Left lung (tissue), 10 donors: Measurements from ENCODE around the gene IDH3B. TPM values are rescaled to one million over a fixed set of nuclear protein-coding genes. Genes with fewer than 3 reads are reported as not detected.

Source experiments
- ATAC-seq: fragments of 200-7000 bp; cut with Tn5 transposase; one replicate; pipeline ENCODE4 v1.9.1; 2020; ENCODE audit warnings: moderate library complexity
- DNase-seq, 4 donors: peaks; one replicate each; pipeline ENCODE4 v3.0.0-alpha.2; 2013 to 2020
- H3K27ac ChIP-seq, 2 donors: fragments of 200-600 bp; sonication (generic) in 1 of 2; one replicate each; pipeline versions ENCODE4 v1.5.0 to v1.8.0; 2020 to 2021
- H3K27me3 ChIP-seq, 2 donors: fragments of 200-600 bp; sonication (generic) in 1 of 2; one replicate each; pipeline versions ENCODE4 v1.5.0 to v1.8.0; 2020 to 2021
- H3K36me3 ChIP-seq, 2 donors: fragments of 200-600 bp; sonication (generic) in 1 of 2; one replicate each; pipeline versions ENCODE4 v1.5.0 to v1.8.0; 2020 to 2021
- H3K4me1 ChIP-seq, 2 donors: fragments of 200-600 bp; one replicate each; pipeline ENCODE4 v1.8.0; 2021
- H3K4me3 ChIP-seq, 2 donors: fragments of 200-600 bp; sonication (generic) in 1 of 2; one replicate each; pipeline versions ENCODE4 v1.5.0 to v1.8.0; 2020 to 2021; ENCODE audit warnings: mild to moderate bottlenecking in 1 of 2
- H3K9me3 ChIP-seq, 2 donors: fragments of 200-600 bp; sonication (generic) in 1 of 2; one replicate each; pipeline versions ENCODE4 v1.5.0 to v1.8.0; 2020 to 2021
- CTCF ChIP-seq, 2 donors: fragments of 200-600 bp; sonication (generic) in 1 of 2; IDR thresholded peaks; one replicate each; pipeline versions ENCODE4 v1.5.0 to v1.8.0; 2021; ENCODE audit warnings: antibody characterized with exemption in 2 of 2
- intact Hi-C, 2 donors: fragments of 100-400 bp; cut with DNase I; formaldehyde crosslinking; loops; one replicate each; pipeline versions ENCODE4 v1.11.2 to v1.14.2; 2022
- microRNA-seq, 2 donors: library from miRNA; unstranded; fragments of <30 nt; microRNA quantifications; one replicate each; pipeline ENCODE4, GENCODE V29; 2019
- polyA plus RNA-seq, 6 donors: library from polyadenylated mRNA; unstranded; fragments of 120-200 nt; gene quantifications; one replicate each; pipeline ENCODE4 v1.2.1, GENCODE V29; 2013; ENCODE audit not compliant: insufficient read length in 6 of 6
- total RNA-seq, 2 donors: library from RNA; stranded (reverse); fragmentation: NEBNext Ultra II Directional; extraction: Animal tissue kit (Norgen Biotek cat#: 25700); gene quantifications; one replicate each; pipeline ENCODE4 v1.2.1, GENCODE V29; 2021
- donor health status: DM: no; HTN: yes; CAD: no.
- donor health status: DM: no; HTN: no; CAD: no.

The IDH3B gene
- total and polyA plus RNA-seq, 8 donors = 51.7 to 129 (median 112) TPM

GRCh38 chr20:2610326-2610725 lies 53.7 kb downstream of the IDH3B start:
- no peak for ATAC-seq
- Histone ChIP-seq H3K27me3 (peaks cover 0 to 15% of the 10 kb centered on the region in 2 donors), H3K4me3 (no peak overlapping the region), H3K27ac (no peak overlapping the region), H3K9me3 (peaks cover 0 to 27% of the 10 kb centered on the region in 2 donors), H3K36me3 (no peaks in the 10 kb centered on the region), H3K4me1 (no peaks in the 10 kb centered on the region)
- no peak for TF ChIP-seq CTCF (IDR thresholded peaks at IDR 0.05)
- no peak for DNase-seq
- intact Hi-C loops = no loop called here

Small RNA genes within 50 kb of the gene (microRNA-seq; reads per million reads assigned to microRNA genes)
- gene MIR1292 = 6.0 to 7.8 reads per million in 2 donors

Other genes with a start within 250 kb of the IDH3B start
- gene SNRPB, start 193.4 kb downstream of the IDH3B start, total RNA-seq = 100 to 1,000 TPM in 1 of 2 donors, 10 to 100 TPM in 1; 86.0 to 132 TPM
- 100 to 1,000 TPM; 106 to 131 (median 124) TPM for gene SNRPB, start 193.4 kb downstream of the IDH3B start, polyA plus RNA-seq
- gene ZNF343, start 155.3 kb downstream of the IDH3B start, total RNA-seq = 1 to 10 TPM; 8.4 to 8.6 TPM
- 10 to 100 TPM; 14.5 to 19.3 (median 15.2) TPM for gene ZNF343, start 155.3 kb downstream of the IDH3B start, polyA plus RNA-seq
- gene TMC2, start 127.6 kb downstream of the IDH3B start, total RNA-seq = under 1 TPM in 1 of 2 donors, not detected in 1; 0.24 TPM
- under 1 TPM; 0.10 to 0.37 (median 0.18) TPM for gene TMC2, start 127.6 kb downstream of the IDH3B start, polyA plus RNA-seq
- 100 to 1,000 TPM in 1 of 2 donors, 10 to 100 TPM in 1; 81.0 to 182 TPM for gene NOP56, start 11.6 kb downstream of the IDH3B start, total RNA-seq
- gene NOP56, start 11.6 kb downstream of the IDH3B start, polyA plus RNA-seq = 100 to 1,000 TPM; 195 to 241 (median 207) TPM
- 10 to 100 TPM in 1 of 2 donors, 1 to 10 TPM in 1; 10.0 to 11.9 TPM for gene EBF4, start 28.6 kb upstream of the IDH3B start, total RNA-seq
- 10 to 100 TPM; 37.4 to 55.9 (median 44.2) TPM for gene EBF4, start 28.6 kb upstream of the IDH3B start, polyA plus RNA-seq
- 10 to 100 TPM in 1 of 2 donors, 1 to 10 TPM in 1; 8.1 to 25.8 TPM for gene CPXM1, start 136.4 kb upstream of the IDH3B start, total RNA-seq
- 10 to 100 TPM; 68.1 to 93.7 (median 79.6) TPM for gene CPXM1, start 136.4 kb upstream of the IDH3B start, polyA plus RNA-seq
- not detected for gene C20orf141, start 150.8 kb upstream of the IDH3B start, total RNA-seq
- not detected for gene C20orf141, start 150.8 kb upstream of the IDH3B start, polyA plus RNA-seq
- gene TMEM239, start 152.1 kb upstream of the IDH3B start, total RNA-seq = not detected
- gene TMEM239, start 152.1 kb upstream of the IDH3B start, polyA plus RNA-seq = under 1 TPM in 1 of 6 donors, not detected in 5; 0.05 TPM
- gene PCED1A, start 176.4 kb upstream of the IDH3B start, total RNA-seq = 10 to 100 TPM; 34.3 to 39.2 TPM
- gene PCED1A, start 176.4 kb upstream of the IDH3B start, polyA plus RNA-seq = 10 to 100 TPM; 50.2 to 66.7 (median 61.1) TPM
- 10 to 100 TPM; 38.6 to 42.7 TPM for gene VPS16, start 176.5 kb upstream of the IDH3B start, total RNA-seq
- 10 to 100 TPM; 31.9 to 42.0 (median 34.8) TPM for gene VPS16, start 176.5 kb upstream of the IDH3B start, polyA plus RNA-seq
- gene PTPRA, start 209.3 kb upstream of the IDH3B start, total RNA-seq = 10 to 100 TPM; 51.0 to 54.0 TPM
- 10 to 100 TPM; 76.9 to 88.1 (median 80.1) TPM for gene PTPRA, start 209.3 kb upstream of the IDH3B start, polyA plus RNA-seq